Suprapubic skin (tissue), 4 donors: ENCODE data around the gene PCDH1. TPM values are rescaled to one million over a fixed set of nuclear protein-coding genes. Genes with fewer than 3 reads are reported as not detected.

ENCODE experiments used
- DNase-seq, 2 donors: peaks; one replicate each; pipeline ENCODE4 v3.0.0-alpha.2; 2019; ENCODE audit warnings: low spot score in 2 of 2
- H3K27ac ChIP-seq: fragments of 200-600 bp; sonication (generic); one replicate; pipeline ENCODE4 v1.5.1; 2019
- H3K27me3 ChIP-seq: fragments of 200-600 bp; sonication (generic); one replicate; pipeline ENCODE4 v1.5.1; 2019
- H3K36me3 ChIP-seq: fragments of 200-600 bp; sonication (generic); one replicate; pipeline ENCODE4 v1.5.1; 2019
- H3K4me1 ChIP-seq: fragments of 200-600 bp; sonication (generic); one replicate; pipeline ENCODE4 v1.5.1; 2019
- H3K4me3 ChIP-seq: fragments of 200-600 bp; sonication (generic); one replicate; pipeline ENCODE4 v1.5.1; 2019; ENCODE audit warnings: mild to moderate bottlenecking
- H3K9me3 ChIP-seq: fragments of 200-600 bp; sonication (generic); one replicate; pipeline ENCODE4 v1.5.1; 2019
- CTCF ChIP-seq, 2 donors: fragments of 200-600 bp in 1 of 2; fragments of 450-650 bp in 1 of 2; sonication (generic) in 1 of 2; IDR thresholded peaks; one replicate each; pipeline ENCODE4 v1.5.1; 2016 to 2019; ENCODE audit warnings: antibody characterized with exemption in 2 of 2, mild to moderate bottlenecking in 1 of 2, moderate library complexity in 1 of 2
- EP300 ChIP-seq: sonication (generic); formaldehyde crosslinking; IDR thresholded peaks from one replicate; pipeline ENCODE4 v1.6.1; 2017; ENCODE audit warnings: antibody characterized with exemption
- POLR2A ChIP-seq, 2 donors: fragments of 450-650 bp; IDR thresholded peaks; one replicate each; pipeline ENCODE4 v1.6.1; 2017; ENCODE audit warnings: antibody characterized with exemption in 2 of 2, mild to moderate bottlenecking in 2 of 2, moderate library complexity in 2 of 2
- POLR2AphosphoS5 ChIP-seq, 3 donors: sonication (generic); formaldehyde crosslinking; IDR thresholded peaks; one replicate each; pipeline ENCODE4 v1.6.1; 2017; ENCODE audit warnings: antibody characterized with exemption in 3 of 3
- WGBS: methylation state at CpG from one replicate; pipeline ENCODE4 v1.1.5; 2018; 5-methylcytosine and 5-hydroxymethylcytosine counted together
- total RNA-seq, 4 donors: library from RNA; depleted of rRNA; stranded (reverse); fragments of >200 nt; gene quantifications; one replicate each; pipeline ENCODE4 v1.1.0, GENCODE V29; 2016

The PCDH1 gene
- total RNA-seq, 4 donors from 2014 or later = 76.2 to 122 (median 89.5) TPM

GRCh38 chr5:141814064-141814964 lies 63.9 kb downstream of the PCDH1 start:
- no peak for DNase-seq
- Histone ChIP-seq H3K4me3 (no peak overlapping the region), H3K36me3 (no peaks in the 10 kb centered on the region), H3K4me1 (peaks cover 4% of the 10 kb centered on the region), H3K9me3 (no peaks in the 10 kb centered on the region), H3K27ac (no peak overlapping the region), H3K27me3 (peaks cover 53% of the 10 kb centered on the region)
- TF ChIP-seq POLR2AphosphoS5 (IDR thresholded peaks at IDR 0.05) (no peak), POLR2A (IDR thresholded peaks at IDR 0.05) (no peak), EP300 (no peak), CTCF (IDR thresholded peaks at IDR 0.05) (peak in 1 of 2 donors; percentile 25)
- 68% methylated on average over 8 of the region's 9 CpGs for WGBS

- Histone ChIP-seq H3K9me3 (no peaks in the 10 kb centered on the region), H3K27me3 (peaks cover 59% of the 10 kb centered on the region), H3K4me1 (peaks cover 4% of the 10 kb centered on the region), H3K36me3 (no peaks in the 10 kb centered on the region), H3K27ac (no peak overlapping the region), H3K4me3 (no peak overlapping the region)
- DNase-seq = no peak
- 55% methylated on average over 2 of the region's 2 CpGs for WGBS
- no peak for TF ChIP-seq POLR2A (IDR thresholded peaks at IDR 0.05)
- TF ChIP-seq POLR2AphosphoS5 (IDR thresholded peaks at IDR 0.05) = no peak
- no peak for TF ChIP-seq CTCF (IDR thresholded peaks at IDR 0.05)
Observed at GRCh38 chr5:141812512-141812911, 65.7 kb downstream of the PCDH1 start.

- no peak overlapping the region for H3K4me3 ChIP-seq
- no peak for TF ChIP-seq POLR2A (IDR thresholded peaks at IDR 0.05)
- peak; percentile 5 to 51 for TF ChIP-seq CTCF (IDR thresholded peaks at IDR 0.05)
- no peak for TF ChIP-seq POLR2AphosphoS5 (IDR thresholded peaks at IDR 0.05)
- no peak for TF ChIP-seq EP300
- no peaks in the 10 kb centered on the region for H3K36me3 ChIP-seq
- no peak for DNase-seq
- H3K27me3 ChIP-seq = peaks cover 59% of the 10 kb centered on the region
- WGBS = 31% methylated on average over 15 of the region's 29 CpGs
- peaks cover 4% of the 10 kb centered on the region for H3K4me1 ChIP-seq
- H3K27ac ChIP-seq = no peak overlapping the region
- H3K9me3 ChIP-seq = no peaks in the 10 kb centered on the region
Observed at GRCh38 chr5:141811287-141812155, 66.7 kb downstream of the PCDH1 start.

GRCh38 chr5:141810702-141811101 lies 67.5 kb downstream of the PCDH1 start:
- TF ChIP-seq CTCF (IDR thresholded peaks at IDR 0.05) = no peak
- TF ChIP-seq POLR2AphosphoS5 (IDR thresholded peaks at IDR 0.05) = no peak
- no peak for TF ChIP-seq POLR2A (IDR thresholded peaks at IDR 0.05)
- TF ChIP-seq EP300 = no peak
- peaks cover 4% of the 10 kb centered on the region for H3K4me1 ChIP-seq
- 65% methylated on average over 3 of the region's 3 CpGs for WGBS
- no peak for DNase-seq
- H3K27ac ChIP-seq = no peak overlapping the region
- H3K27me3 ChIP-seq = peaks cover 66% of the 10 kb centered on the region
- H3K36me3 ChIP-seq = no peaks in the 10 kb centered on the region
- no peaks in the 10 kb centered on the region for H3K9me3 ChIP-seq
- no peak overlapping the region for H3K4me3 ChIP-seq
